WTC11 (cell line): Measurements from ENCODE around the gene TDRD3.

Experiments used
- CREB1 ChIP-seq: sonication (generic); formaldehyde crosslinking; IDR thresholded peaks from 2 replicates; pipeline ENCODE4 v1.8.0; 2023; ENCODE audit warnings: mild to moderate bottlenecking, missing genetic modification reagents
- CREM ChIP-seq: sonication (generic); formaldehyde crosslinking; IDR thresholded peaks from 2 replicates; pipeline ENCODE4 v1.8.1; 2022; ENCODE audit warnings: mild to moderate bottlenecking, missing genetic modification reagents, moderate library complexity
- FOXK1 ChIP-seq: sonication (generic); formaldehyde crosslinking; IDR thresholded peaks from 2 replicates; pipeline ENCODE4 v1.8.0; 2022; ENCODE audit warnings: mild to moderate bottlenecking, moderate library complexity, missing genetic modification reagents
- JUN ChIP-seq: sonication (generic); formaldehyde crosslinking; IDR thresholded peaks from 2 replicates; pipeline ENCODE4 v1.8.0; 2023; ENCODE audit warnings: mild to moderate bottlenecking, missing genetic modification reagents
- ZNF416 ChIP-seq: fragments of 250-450 bp; sonication (Bioruptor Pico); IDR thresholded peaks from 2 replicates; pipeline ENCODE4 v1.9.0; 2021; ENCODE audit warnings: mild to moderate bottlenecking, inconsistent platforms
- TF ChIP-seq, protein P1 (sequence below): fragments of 200-600 bp; IDR thresholded peaks from 2 replicates; pipeline ENCODE4 v1.8.0; 2022; ENCODE audit warnings: antibody characterized with exemption
- TF ChIP-seq, protein P2 (sequence below): sonication (generic); formaldehyde crosslinking; IDR thresholded peaks from 2 replicates; pipeline ENCODE4 v1.8.1; 2023; ENCODE audit warnings: mild to moderate bottlenecking, missing genetic modification reagents

DNA sequence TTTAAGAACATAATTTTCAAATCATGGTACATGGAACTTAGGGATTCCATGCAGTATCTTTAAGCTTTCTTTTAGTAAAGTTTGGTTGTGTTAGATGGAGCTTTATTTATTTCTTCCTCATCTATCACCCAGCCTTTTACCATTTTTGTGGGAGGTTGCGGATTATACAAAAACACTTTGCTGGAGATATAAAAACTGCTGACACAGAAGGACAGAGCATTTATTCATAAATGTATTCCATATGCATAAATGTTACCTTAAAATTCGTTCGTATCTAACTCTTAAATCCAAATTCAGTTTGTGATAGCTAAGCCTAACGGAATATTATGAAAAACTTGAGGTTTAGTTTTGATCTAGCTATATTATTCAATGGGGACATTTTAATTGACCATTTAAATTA lies 143.3 kb downstream of the TDRD3 start:
- no peak for TF ChIP-seq CREM (CRISPR knock-in tag)
- TF ChIP-seq, protein P1, sequence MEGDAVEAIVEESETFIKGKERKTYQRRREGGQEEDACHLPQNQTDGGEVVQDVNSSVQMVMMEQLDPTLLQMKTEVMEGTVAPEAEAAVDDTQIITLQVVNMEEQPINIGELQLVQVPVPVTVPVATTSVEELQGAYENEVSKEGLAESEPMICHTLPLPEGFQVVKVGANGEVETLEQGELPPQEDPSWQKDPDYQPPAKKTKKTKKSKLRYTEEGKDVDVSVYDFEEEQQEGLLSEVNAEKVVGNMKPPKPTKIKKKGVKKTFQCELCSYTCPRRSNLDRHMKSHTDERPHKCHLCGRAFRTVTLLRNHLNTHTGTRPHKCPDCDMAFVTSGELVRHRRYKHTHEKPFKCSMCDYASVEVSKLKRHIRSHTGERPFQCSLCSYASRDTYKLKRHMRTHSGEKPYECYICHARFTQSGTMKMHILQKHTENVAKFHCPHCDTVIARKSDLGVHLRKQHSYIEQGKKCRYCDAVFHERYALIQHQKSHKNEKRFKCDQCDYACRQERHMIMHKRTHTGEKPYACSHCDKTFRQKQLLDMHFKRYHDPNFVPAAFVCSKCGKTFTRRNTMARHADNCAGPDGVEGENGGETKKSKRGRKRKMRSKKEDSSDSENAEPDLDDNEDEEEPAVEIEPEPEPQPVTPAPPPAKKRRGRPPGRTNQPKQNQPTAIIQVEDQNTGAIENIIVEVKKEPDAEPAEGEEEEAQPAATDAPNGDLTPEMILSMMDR = no peak
- no peak for TF ChIP-seq CREB1 (CRISPR knock-in tag)
- TF ChIP-seq, protein P2, sequence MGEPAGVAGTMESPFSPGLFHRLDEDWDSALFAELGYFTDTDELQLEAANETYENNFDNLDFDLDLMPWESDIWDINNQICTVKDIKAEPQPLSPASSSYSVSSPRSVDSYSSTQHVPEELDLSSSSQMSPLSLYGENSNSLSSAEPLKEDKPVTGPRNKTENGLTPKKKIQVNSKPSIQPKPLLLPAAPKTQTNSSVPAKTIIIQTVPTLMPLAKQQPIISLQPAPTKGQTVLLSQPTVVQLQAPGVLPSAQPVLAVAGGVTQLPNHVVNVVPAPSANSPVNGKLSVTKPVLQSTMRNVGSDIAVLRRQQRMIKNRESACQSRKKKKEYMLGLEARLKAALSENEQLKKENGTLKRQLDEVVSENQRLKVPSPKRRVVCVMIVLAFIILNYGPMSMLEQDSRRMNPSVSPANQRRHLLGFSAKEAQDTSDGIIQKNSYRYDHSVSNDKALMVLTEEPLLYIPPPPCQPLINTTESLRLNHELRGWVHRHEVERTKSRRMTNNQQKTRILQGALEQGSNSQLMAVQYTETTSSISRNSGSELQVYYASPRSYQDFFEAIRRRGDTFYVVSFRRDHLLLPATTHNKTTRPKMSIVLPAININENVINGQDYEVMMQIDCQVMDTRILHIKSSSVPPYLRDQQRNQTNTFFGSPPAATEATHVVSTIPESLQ (CRISPR knock-in tag) = no peak
- TF ChIP-seq ZNF416 (CRISPR knock-in tag) = no peak
- TF ChIP-seq FOXK1 (CRISPR knock-in tag) = no peak
- TF ChIP-seq JUN (CRISPR knock-in tag) = no peak
